Measurements from ENCODE around the gene DLG4. TPM values are rescaled to one million over a fixed set of nuclear protein-coding genes. Genes with fewer than 3 reads are reported as not detected.

Gene DLG4
- total and polyA plus RNA-seq, 2 donors (not counting 1 experiment from before 2014, with no cell fraction given): 2.0 to 12.5 TPM

DNA sequence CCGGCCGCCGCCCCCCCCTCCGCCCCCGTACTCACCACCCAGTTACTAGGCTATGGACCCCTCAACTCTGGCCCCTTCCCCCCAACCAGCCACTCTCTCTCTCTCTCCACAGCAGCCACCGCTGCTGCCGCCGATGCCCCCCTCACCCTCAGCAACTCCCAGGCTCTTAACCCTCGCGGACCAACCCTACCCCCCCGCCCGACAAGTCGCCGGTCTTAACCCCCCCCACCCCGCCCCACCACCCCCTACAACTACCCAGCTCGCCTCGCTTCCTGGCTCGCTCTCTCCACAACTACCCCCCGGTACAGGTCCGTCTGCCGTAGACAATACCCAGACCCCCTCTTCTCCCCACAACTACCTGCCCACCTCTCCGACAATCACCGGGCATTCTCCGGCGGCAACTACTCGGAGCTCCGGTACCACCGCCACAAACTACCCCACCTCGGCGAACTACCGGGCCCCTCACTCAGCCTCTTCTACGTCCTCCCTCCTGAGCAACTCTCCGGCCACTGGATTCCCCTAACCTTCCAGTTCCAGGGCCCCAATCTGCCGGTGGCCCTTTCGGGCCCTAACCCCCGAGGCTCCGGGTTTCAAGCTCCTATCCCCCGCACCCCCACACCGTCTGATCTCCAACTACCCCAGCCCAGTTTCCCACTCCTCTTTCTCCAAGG lies 18.9 kb upstream of the DLG4 start:
- TF ChIP-seq EZH2 (IDR thresholded peaks at IDR 0.05; ENCODE audit: borderline replicate concordance, insufficient read depth, low read depth, low read length, poor library complexity, severe bottlenecking) (no peak), CTCF (IDR thresholded peaks at IDR 0.05) (no peak)
- Mint-ChIP-seq H3K27ac (peak overlapping the region; percentile 100), H3K4me1 (peaks cover 65% of the 10 kb centered on the region), H3K4me3 (peak overlapping the region; percentile 98), H3K27me3 (no peaks in the 10 kb centered on the region), H3K9me3 (ENCODE audit: insufficient read depth) (no peaks in the 10 kb centered on the region)
- H3K9ac ChIP-seq (ENCODE audit: low read length): peak overlapping the region; percentile 94
- WGBS (ENCODE audit: insufficient coverage): under 1% methylated on average over 25 of the region's 39 CpGs
- peaks cover 44 to 53% of the 10 kb centered on the region in 2 donors for H3K4me1 ChIP-seq (ENCODE audit: control insufficient read depth in 2 of 2, insufficient read depth in 2 of 2, low read length in 2 of 2)
- no peaks in the 10 kb centered on the region for H3K27me3 ChIP-seq (replicated peaks in 1 of 4; ENCODE audit: control extremely low read depth in 1 of 4, control insufficient read depth in 3 of 4, insufficient read depth in 4 of 4, low read length in 3 of 4)
- CTCF ChIA-PET: interaction anchor here (0.6 to 5.0 kb wide), 3 partner anchors 13 to 374 kb away, joined by 5 to 36 read pairs (median 6); partner anchors contain the start of genes ACADVL, CTDNEP1, DLG4 and ELP5
- ATAC-seq (ENCODE audit: low read depth) (no peak), DNase-seq (peak; percentile 69)
- H3K4me2 ChIP-seq (replicated peaks; ENCODE audit: low read depth, low read length, poor library complexity, severe bottlenecking): peak overlapping the region; percentile 79
- H3K79me2 ChIP-seq (ENCODE audit: control insufficient read depth, insufficient read depth, low read length): peaks cover 50% of the 10 kb centered on the region
- H4K20me1 ChIP-seq (ENCODE audit: control insufficient read depth, insufficient read depth, low read length, poor library complexity, severe bottlenecking): peaks cover 22% of the 10 kb centered on the region
- H3K27ac ChIP-seq (ENCODE audit: low read length in 2 of 2): peak overlapping the region; percentile 55 to 85
- H2AFZ ChIP-seq (ENCODE audit: insufficient read depth, low read depth, low read length, poor library complexity, severe bottlenecking): peak overlapping the region; percentile 65
- peaks cover 0 to 25% of the 10 kb centered on the region in 2 experiments for H3K36me3 ChIP-seq (replicated peaks in 1 of 2; ENCODE audit: control extremely low read depth in 1 of 2, control insufficient read depth in 1 of 2, extremely low read depth in 1 of 2, insufficient read depth in 2 of 2, low read length in 1 of 2)
- peak overlapping the region; percentile 74 to 97 (median 75) for H3K4me3 ChIP-seq (ENCODE audit: control extremely low read depth in 1 of 5, extremely low read depth in 1 of 5, insufficient read depth in 1 of 5, low read depth in 2 of 5, low read length in 4 of 5)
- intact Hi-C loops (cut with micrococcal nuclease): loop anchor here (1.0 to 5.0 kb wide), 7 partner anchors 19 to 448 kb away; partner anchors contain the start of genes ACADVL, DLG4, EIF5A and SENP3
- H3K9me3 ChIP-seq (ENCODE audit: control extremely low read depth in 1 of 3, control insufficient read depth in 2 of 3, insufficient read depth in 1 of 3, low read length in 2 of 3): no peaks in the 10 kb centered on the region
- POLR2A ChIA-PET: interaction anchor here (0.6 to 13.1 kb wide), 11 partner anchors 12 to 1783 kb away, joined by 3 to 157 read pairs (median 3); partner anchors contain the start of genes ACADVL, CTDNEP1, DLG4 and ELP5

Measured in B cell (primary cell).